ENCODE measurements around the gene DHX57.

GRCh38 chr2:38783586-38783985 lies 92.1 kb downstream of the DHX57 start:
- TF ChIP-seq CTCF (IDR thresholded peaks at IDR 0.05; ENCODE audit: insufficient read depth, low read length) (no peak), SPI1 (IDR thresholded peaks at IDR 0.05; ENCODE audit: borderline replicate concordance, low read depth) (no peak)

Measured in HL-60 (cell line).